K562 (cell line): ENCODE results near the gene HES4. TPM values are rescaled to one million over a fixed set of nuclear protein-coding genes. Genes with fewer than 3 reads are reported as not detected.

Experiments used
- ARID2 ChIP-seq: fragments of 450-650 bp; IDR thresholded peaks from 2 replicates; pipeline ENCODE4 v1.6.1; 2017; ENCODE audit warnings: antibody characterized with exemption, mild to moderate bottlenecking
- BDP1 ChIP-seq: IDR thresholded peaks from 3 replicates; pipeline ENCODE4 v1.6.1; 2011; ENCODE audit not compliant: insufficient read length, insufficient read depth
- NBN ChIP-seq: fragments of 450-650 bp; IDR thresholded peaks from 2 replicates; pipeline ENCODE4 v1.6.1; 2016; ENCODE audit warnings: low read depth, mild to moderate bottlenecking
- TBP ChIP-seq: optimal IDR thresholded peaks from 2 replicates; pipeline ENCODE3; 2011; ENCODE audit warnings: low read depth, low read length, improper control_type of control experiment
- U2AF2 ChIP-seq: fragments of 200-400 bp; formaldehyde crosslinking; optimal IDR thresholded peaks from 2 replicates; pipeline ENCODE3; 2017; ENCODE audit warnings: low read depth, mild to moderate bottlenecking, low read length
- ZNF224 ChIP-seq: sonication (generic); formaldehyde crosslinking; IDR thresholded peaks from 2 replicates; pipeline ENCODE4 v1.8.0; 2022; ENCODE audit warnings: mild to moderate bottlenecking, missing genetic modification reagents
- polyA plus RNA-seq, 8 experiments: library from polyadenylated mRNA; depleted of rRNA in 4 of 8; stranded (reverse) in 5 of 8; unstranded in 3 of 8; fragments of >200 nt; fragmentation: Nextera tagmentation in 2 of 8; fragmentation: Illumina TruSeq in 1 of 8; extraction: Ambion mirVana in 2 of 8; extraction: Trizol in 1 of 8; gene quantifications; 2 replicates each; pipeline versions ENCODE4 v1.2.1 to v1.2.3, GENCODE V29; 2011 to 2014; ENCODE audit warnings: inconsistent platforms in 1 of 8, missing spikeins in 1 of 8
- total RNA-seq, 7 experiments: library from RNA; depleted of rRNA in 6 of 7; stranded (reverse); fragments of >200 nt in 6 of 7; fragmentation: Illumina TruSeq in 2 of 7; extraction: Trizol in 2 of 7; gene quantifications; 2 replicates each; pipeline versions ENCODE4 v1.2.1 to v1.2.3, GENCODE V29; 2011 to 2021; ENCODE audit warnings: low replicate concordance in 1 of 7
- TF ChIP-seq, protein P1 (sequence below): fragments of 200-600 bp; sonication (generic); IDR thresholded peaks from one replicate; pipeline ENCODE4 v1.6.1; 2012; ENCODE audit warnings: mild to moderate bottlenecking, low read depth, low read length, inconsistent platforms
- TF ChIP-seq, protein P2 (sequence below), 2 experiments: IDR thresholded peaks; 2 replicates each; pipeline ENCODE4 v1.6.1; 2012; ENCODE audit warnings: improper control_type of control experiment in 2 of 2, low read depth in 2 of 2, low read length in 2 of 2, borderline replicate concordance in 1 of 2
- TF ChIP-seq, protein P3 (sequence below): fragments of 200-800 bp; sonication (Bioruptor generic); IDR thresholded peaks from 2 replicates; pipeline ENCODE4 v1.6.1; 2017; ENCODE audit warnings: missing genetic modification characterization, missing compliant biosample characterization
- TF ChIP-seq, protein P4 (sequence below), 2 experiments: fragments of 450-650 bp; IDR thresholded peaks; 2 replicates each; pipeline ENCODE4 v1.6.1; 2016

The HES4 gene
- total and polyA plus RNA-seq, 9 of the 15 experiments (the other 6 are each of a cell fraction or from before 2014, with no cell fraction given): 0.21 to 43.7 (median 5.3) TPM; not detected in 2

DNA sequence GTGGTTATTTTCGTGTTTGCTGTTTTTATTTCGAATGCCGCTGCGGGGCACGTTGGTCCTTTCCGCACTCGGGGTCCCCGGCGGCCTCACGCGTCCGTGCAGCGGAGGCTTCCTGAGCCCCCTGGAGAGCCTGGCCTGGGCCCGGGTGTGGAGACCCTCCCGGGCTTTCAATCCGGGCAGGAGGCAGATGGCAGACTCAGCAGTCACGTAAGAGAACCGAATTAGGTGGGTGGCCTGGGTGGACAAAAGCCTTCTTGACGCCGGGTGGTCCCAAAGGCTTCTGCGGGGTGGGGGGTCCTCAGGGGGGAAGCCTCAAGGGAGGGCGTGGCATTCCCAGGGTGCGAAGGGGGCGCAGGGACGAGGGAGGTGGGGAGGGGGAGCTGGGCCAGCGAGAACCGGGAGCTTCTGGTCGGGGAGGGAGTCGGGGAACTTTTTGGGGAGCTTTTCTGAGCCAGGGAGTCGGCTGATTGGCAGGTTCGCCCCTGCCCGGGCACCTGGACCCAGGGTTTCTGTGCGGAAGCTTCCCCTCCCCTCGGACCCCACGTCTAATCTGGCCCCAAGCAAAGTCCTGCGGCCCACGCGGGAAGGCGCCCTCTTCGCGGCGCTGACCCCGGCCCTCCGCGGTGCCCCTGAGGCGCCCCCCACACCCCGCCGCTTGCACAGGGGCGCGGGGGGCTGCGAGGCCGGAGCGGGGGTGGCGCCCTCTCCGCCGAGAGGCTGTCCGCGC, 1.3 kb upstream of the HES4 start (continued):
- TF ChIP-seq, protein P1, sequence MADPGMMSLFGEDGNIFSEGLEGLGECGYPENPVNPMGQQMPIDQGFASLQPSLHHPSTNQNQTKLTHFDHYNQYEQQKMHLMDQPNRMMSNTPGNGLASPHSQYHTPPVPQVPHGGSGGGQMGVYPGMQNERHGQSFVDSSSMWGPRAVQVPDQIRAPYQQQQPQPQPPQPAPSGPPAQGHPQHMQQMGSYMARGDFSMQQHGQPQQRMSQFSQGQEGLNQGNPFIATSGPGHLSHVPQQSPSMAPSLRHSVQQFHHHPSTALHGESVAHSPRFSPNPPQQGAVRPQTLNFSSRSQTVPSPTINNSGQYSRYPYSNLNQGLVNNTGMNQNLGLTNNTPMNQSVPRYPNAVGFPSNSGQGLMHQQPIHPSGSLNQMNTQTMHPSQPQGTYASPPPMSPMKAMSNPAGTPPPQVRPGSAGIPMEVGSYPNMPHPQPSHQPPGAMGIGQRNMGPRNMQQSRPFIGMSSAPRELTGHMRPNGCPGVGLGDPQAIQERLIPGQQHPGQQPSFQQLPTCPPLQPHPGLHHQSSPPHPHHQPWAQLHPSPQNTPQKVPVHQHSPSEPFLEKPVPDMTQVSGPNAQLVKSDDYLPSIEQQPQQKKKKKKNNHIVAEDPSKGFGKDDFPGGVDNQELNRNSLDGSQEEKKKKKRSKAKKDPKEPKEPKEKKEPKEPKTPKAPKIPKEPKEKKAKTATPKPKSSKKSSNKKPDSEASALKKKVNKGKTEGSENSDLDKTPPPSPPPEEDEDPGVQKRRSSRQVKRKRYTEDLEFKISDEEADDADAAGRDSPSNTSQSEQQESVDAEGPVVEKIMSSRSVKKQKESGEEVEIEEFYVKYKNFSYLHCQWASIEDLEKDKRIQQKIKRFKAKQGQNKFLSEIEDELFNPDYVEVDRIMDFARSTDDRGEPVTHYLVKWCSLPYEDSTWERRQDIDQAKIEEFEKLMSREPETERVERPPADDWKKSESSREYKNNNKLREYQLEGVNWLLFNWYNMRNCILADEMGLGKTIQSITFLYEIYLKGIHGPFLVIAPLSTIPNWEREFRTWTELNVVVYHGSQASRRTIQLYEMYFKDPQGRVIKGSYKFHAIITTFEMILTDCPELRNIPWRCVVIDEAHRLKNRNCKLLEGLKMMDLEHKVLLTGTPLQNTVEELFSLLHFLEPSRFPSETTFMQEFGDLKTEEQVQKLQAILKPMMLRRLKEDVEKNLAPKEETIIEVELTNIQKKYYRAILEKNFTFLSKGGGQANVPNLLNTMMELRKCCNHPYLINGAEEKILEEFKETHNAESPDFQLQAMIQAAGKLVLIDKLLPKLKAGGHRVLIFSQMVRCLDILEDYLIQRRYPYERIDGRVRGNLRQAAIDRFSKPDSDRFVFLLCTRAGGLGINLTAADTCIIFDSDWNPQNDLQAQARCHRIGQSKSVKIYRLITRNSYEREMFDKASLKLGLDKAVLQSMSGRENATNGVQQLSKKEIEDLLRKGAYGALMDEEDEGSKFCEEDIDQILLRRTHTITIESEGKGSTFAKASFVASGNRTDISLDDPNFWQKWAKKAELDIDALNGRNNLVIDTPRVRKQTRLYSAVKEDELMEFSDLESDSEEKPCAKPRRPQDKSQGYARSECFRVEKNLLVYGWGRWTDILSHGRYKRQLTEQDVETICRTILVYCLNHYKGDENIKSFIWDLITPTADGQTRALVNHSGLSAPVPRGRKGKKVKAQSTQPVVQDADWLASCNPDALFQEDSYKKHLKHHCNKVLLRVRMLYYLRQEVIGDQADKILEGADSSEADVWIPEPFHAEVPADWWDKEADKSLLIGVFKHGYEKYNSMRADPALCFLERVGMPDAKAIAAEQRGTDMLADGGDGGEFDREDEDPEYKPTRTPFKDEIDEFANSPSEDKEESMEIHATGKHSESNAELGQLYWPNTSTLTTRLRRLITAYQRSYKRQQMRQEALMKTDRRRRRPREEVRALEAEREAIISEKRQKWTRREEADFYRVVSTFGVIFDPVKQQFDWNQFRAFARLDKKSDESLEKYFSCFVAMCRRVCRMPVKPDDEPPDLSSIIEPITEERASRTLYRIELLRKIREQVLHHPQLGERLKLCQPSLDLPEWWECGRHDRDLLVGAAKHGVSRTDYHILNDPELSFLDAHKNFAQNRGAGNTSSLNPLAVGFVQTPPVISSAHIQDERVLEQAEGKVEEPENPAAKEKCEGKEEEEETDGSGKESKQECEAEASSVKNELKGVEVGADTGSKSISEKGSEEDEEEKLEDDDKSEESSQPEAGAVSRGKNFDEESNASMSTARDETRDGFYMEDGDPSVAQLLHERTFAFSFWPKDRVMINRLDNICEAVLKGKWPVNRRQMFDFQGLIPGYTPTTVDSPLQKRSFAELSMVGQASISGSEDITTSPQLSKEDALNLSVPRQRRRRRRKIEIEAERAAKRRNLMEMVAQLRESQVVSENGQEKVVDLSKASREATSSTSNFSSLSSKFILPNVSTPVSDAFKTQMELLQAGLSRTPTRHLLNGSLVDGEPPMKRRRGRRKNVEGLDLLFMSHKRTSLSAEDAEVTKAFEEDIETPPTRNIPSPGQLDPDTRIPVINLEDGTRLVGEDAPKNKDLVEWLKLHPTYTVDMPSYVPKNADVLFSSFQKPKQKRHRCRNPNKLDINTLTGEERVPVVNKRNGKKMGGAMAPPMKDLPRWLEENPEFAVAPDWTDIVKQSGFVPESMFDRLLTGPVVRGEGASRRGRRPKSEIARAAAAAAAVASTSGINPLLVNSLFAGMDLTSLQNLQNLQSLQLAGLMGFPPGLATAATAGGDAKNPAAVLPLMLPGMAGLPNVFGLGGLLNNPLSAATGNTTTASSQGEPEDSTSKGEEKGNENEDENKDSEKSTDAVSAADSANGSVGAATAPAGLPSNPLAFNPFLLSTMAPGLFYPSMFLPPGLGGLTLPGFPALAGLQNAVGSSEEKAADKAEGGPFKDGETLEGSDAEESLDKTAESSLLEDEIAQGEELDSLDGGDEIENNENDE: no peak
- TF ChIP-seq, protein P2, sequence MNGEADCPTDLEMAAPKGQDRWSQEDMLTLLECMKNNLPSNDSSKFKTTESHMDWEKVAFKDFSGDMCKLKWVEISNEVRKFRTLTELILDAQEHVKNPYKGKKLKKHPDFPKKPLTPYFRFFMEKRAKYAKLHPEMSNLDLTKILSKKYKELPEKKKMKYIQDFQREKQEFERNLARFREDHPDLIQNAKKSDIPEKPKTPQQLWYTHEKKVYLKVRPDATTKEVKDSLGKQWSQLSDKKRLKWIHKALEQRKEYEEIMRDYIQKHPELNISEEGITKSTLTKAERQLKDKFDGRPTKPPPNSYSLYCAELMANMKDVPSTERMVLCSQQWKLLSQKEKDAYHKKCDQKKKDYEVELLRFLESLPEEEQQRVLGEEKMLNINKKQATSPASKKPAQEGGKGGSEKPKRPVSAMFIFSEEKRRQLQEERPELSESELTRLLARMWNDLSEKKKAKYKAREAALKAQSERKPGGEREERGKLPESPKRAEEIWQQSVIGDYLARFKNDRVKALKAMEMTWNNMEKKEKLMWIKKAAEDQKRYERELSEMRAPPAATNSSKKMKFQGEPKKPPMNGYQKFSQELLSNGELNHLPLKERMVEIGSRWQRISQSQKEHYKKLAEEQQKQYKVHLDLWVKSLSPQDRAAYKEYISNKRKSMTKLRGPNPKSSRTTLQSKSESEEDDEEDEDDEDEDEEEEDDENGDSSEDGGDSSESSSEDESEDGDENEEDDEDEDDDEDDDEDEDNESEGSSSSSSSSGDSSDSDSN (IDR thresholded peaks at IDR 0.05; ENCODE audit: borderline replicate concordance in 1 of 2, low read depth in 2 of 2, low read length in 2 of 2): no peak
- TF ChIP-seq NBN (0 out of 2 replicates have a peak, but pooled peaks have one; percentile 12), TBP (no peak), ARID2 (no peak), U2AF2 (no peak), ZNF224 (CRISPR knock-in tag) (no peak), BDP1 (no peak)
- TF ChIP-seq, protein P3, sequence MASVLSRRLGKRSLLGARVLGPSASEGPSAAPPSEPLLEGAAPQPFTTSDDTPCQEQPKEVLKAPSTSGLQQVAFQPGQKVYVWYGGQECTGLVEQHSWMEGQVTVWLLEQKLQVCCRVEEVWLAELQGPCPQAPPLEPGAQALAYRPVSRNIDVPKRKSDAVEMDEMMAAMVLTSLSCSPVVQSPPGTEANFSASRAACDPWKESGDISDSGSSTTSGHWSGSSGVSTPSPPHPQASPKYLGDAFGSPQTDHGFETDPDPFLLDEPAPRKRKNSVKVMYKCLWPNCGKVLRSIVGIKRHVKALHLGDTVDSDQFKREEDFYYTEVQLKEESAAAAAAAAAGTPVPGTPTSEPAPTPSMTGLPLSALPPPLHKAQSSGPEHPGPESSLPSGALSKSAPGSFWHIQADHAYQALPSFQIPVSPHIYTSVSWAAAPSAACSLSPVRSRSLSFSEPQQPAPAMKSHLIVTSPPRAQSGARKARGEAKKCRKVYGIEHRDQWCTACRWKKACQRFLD (CRISPR knock-in tag): no peak
- TF ChIP-seq, protein P4, sequence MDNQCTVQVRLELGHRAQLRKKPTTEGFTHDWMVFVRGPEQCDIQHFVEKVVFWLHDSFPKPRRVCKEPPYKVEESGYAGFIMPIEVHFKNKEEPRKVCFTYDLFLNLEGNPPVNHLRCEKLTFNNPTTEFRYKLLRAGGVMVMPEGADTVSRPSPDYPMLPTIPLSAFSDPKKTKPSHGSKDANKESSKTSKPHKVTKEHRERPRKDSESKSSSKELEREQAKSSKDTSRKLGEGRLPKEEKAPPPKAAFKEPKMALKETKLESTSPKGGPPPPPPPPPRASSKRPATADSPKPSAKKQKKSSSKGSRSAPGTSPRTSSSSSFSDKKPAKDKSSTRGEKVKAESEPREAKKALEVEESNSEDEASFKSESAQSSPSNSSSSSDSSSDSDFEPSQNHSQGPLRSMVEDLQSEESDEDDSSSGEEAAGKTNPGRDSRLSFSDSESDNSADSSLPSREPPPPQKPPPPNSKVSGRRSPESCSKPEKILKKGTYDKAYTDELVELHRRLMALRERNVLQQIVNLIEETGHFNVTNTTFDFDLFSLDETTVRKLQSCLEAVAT (IDR thresholded peaks at IDR 0.05): no peak
